ENCODE data around the gene ATP5F1E.

- TF ChIP-seq CTCF (IDR thresholded peaks at IDR 0.05) (no peak), EP300 (IDR thresholded peaks at IDR 0.05) (no peak), POLR2AphosphoS5 (IDR thresholded peaks at IDR 0.05) (no peak), POLR2A (IDR thresholded peaks at IDR 0.05) (no peak)
Observed at GRCh38 chr20:59033093-59033492, 958 bp upstream of the ATP5F1E start.

Measured in upper lobe of left lung (tissue), 4 donors.